CD4-positive, alpha-beta T cell treated with Interleukin-17A for 1 hour (primary cell): ENCODE results near the gene COQ8B.
"Not testable (repeated sequence)": the region's sequence is repeated elsewhere in the genome, so short reads cannot be mapped to it uniquely, and the experiment has no call there.

Experiments
- DNase-seq: peaks from one replicate; pipeline ENCODE4 v3.0.0-alpha.2; 2020

Gene COQ8B

DNA sequence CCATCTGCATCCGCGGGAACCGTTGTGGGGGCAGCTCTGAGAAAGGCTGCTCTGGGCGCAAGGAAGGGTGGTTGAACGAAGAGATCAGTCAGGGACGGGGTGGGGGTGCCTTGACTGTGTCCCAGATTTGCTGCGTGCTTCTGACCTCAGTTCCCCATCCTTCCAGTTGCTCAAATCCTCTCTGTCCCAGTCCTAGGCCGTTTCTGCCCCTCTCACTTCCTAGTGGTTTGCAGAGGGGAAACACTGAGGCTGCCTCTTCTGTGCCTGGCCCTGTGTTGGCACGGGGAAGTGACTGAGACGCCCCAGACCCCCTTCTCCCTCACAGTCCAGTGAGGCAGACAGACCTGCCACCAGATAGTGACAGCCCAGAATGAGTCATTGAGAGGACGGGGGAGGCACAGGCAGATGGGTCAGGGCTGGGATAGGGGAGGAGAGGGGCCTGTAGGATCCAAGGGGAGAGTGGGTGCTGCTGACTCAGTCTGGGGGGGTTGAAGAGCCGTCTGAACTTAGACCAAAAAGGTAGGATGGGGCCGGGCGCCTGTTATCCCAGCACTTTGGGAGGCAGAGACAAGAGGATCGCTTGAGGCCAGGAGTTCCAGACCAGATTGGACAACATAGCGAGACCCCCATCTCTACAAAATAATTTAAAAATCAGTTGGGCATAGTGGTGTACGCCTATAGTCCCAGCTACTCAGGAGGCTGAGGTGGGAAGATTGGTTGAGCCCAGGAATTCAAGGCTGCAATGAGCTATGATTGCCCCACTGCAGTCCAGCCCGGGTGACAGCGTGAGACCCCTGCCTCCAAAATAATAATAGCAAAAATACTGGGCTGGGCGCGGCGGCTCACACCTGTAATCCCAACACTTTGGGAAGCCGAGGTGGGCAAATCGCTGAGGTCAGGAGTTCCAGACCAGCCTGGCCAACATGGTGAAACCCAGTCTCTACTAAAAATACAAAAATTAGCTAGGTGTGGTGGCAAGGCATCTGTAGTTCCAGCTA is 52.7 kb downstream of the COQ8B start:
- DNase-seq: peak; percentile 22

DNA sequence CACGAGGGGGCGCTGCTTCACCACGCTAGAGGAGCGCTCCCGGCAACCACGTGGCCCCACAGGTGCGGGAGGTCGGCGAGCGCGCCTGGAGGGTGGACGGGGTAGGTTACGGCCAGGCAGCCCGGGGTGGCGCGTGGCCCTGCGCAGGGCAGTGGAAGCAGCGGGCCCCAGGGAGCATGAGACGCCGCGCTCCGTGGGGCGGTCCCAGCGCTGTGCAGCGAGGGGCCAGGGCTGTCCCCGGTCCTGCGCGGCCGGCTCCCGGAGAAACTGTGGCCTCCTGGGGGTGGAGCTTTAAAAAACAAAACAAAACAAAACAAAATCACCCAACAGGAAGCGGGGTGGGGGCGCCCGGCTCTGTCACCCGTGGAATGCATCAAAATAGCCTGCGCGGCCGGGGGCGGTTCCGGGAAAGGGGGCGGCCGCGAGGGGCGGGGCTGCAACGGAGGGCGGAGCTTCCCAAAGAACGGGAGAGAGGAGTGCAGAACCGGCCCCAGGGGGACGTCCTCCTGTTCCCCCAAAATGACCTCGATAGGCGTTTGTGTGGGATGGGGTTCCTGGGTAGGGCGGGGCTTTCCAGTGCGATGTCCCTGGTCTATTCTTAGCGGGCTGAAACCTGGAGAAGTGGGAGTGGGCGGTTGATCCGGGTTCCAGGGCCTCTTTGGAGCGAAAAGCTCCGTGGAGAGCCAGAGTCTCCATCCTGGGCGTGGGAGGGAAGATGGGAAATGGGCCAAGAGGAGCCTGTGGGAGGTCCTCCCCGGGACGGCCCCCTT is 53.6 kb downstream of the COQ8B start:
- DNase-seq: peak; percentile 91

DNA sequence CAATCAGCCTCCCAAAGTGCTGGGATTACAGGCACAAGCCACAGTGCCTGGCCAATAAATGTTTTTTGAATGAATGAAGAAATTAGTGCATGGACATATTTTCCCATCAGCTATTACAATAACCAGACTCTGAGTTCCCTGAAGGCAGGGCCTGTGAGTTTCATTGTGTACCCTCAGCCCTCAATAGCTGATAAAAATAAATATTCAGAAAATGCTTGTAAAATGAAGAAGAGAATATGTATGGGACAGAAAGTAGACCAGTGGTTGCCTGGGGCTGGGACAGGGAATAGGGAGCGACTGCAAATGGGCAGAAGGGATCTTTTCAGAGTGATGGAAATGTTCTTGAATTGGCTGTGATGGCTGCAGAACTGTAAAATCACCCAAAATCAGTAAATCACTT is 55.1 kb downstream of the COQ8B start:
- DNase-seq: no peak

DNA sequence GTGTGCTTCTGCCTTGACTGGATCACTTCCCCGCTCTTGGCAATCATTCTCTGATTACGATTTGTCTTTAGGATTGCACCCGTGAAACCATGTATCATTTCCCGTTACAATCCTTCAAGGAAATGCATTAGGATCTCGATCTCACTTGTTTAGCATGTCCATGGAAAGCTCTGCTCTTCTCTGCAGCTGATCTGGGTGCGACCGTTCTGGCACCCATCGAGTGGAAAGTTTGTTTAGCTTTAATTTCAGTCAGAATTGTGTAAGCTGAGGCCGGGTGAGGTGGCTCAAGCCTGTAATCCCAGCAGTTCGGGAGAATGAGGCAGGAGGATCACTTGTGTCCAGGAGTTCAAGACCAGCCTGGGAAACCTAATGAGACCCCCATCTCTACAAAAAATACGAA is 57.1 kb downstream of the COQ8B start:
- DNase-seq: no peak

DNA sequence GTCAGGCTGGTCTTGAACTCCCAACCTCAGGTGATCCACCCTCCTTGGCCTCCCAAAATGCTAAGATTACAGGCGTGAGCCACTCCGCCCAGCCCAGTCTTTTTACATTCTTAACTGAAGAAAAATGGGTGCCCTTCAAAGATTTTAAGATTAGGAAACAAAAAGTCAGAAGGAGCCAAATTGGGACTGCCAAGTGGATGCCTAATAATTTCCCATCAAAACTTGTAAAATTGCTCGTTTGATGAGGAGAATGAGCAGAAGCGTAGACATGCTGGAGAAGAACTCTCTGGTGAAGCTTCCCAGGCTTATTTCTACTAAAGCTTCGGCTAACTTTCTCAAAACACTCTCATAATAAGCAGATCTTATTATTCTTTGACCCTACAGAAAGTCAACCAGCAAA is 57.6 kb downstream of the COQ8B start:
- no peak for DNase-seq

DNA sequence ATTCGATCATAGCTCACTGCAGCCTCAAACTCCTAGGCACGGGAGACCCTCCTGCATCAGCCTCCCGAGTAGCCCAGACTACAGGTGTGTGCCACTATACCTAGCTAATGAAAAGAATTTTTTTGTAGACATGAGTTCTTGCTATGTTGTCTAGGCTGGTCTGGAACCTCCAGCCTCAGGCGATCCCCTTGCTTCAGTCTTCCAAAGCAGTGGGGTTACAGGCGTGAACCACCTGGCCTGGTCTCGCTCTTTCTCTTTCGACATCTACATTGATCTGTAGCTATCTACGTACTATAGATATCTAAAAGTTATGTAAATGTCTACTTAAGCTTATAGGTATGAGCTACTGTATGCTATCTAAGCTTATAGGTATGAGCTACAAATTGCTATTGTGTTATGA is 58.7 kb downstream of the COQ8B start:
- no peak for DNase-seq

DNA sequence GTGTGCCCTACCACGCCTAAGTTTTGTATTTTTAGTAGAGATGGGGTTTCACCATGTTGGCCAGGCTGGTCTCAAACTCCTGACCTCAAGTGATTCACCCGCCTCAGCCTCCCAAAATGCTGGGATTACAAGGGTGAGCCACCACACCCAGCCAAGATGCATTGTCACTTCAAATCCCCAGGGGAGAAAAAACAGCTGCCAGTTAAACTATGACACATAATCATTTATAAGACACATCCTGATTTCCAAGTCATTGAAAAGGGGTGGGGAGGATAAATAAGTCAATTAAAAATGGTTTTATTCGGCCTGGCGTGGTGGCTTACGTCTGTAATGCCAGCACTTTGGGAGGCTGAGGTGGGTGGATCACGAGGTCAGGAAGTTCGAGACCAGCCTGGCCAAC is 61.0 kb downstream of the COQ8B start:
- DNase-seq: not testable (repeated sequence)

DNA sequence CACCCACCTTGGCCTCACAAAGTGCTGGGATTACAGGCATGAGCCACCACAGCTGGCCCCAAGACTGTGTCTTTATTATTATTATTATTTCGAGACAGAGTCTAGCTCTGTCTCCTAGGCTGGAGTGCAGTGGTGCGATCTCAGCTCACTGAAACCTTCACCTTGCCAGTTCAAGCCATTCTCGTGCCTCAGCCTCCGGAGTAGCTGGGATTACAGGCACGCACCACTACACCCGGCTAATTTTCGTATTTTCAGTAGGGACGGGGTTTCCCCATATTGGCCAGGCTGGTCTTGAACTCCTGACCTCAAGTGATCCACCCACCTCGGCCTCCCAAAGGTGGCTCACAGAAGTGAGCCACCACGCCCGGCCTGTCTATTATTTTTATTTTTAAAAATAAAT is 64.4 kb downstream of the COQ8B start:
- DNase-seq: not testable (repeated sequence)

DNA sequence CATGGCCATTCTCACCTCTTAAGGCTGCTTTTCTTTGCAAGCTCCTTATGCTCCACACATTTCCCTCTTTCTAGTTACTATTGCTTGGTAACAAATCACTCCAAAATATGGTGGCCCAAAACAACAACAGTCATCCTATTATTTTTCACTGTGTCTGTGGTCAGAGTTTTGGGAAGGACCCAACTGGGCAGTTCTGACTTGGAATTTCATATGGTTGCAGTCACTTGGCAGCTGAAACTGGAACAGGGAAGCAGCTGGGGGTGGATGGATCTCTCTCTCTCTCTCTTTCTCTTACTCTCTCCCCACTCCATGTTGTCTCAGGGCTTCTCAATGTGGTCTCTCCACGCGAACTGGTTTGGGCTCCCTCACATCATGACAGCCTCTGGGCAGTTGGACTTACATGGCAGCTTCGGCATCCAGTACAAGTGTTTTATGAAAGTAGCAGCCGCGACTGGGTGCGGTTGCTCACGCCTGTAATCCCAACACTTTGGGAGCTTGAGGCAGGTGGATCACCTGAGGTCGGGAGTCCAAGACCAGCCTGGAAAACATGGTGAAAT is 65.9 kb downstream of the COQ8B start:
- no peak for DNase-seq

DNA sequence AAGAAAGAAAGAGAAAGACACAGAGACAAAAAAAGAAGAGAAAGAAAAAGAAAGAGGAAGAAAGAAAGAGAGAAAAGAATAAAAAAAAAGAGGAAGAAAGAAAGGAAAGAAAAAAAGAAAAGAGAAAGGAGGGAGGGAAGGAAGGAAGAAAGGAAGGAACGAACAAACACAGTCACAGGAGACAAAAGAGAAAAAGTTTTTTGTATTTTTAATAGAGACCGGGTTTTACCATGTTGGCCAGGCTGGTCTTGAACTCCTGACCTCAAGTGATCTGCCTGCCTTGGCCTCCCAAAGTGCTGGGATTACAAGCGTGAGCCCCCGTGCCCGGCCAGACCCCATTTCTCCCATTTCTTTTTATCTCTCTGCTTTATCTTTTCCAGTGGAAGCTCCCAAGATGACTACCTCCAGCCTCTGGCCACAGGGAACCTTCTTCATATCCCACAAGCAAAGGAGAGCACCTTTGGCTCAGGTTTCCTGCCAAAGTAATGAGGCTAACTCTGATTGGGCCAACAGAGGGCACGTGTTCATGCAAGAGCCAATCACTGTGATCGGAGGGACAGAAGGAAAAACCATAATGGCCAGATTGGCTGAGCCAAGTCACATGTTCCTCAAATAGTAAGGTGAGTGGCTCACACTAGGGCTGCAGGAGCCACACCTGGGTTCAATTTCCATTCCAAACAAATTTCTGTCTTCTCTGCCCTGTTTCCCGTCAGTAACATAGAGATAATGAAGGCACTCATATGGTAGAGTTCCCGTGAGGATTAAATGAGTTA is 66.6 kb downstream of the COQ8B start:
- DNase-seq: not testable (repeated sequence)

DNA sequence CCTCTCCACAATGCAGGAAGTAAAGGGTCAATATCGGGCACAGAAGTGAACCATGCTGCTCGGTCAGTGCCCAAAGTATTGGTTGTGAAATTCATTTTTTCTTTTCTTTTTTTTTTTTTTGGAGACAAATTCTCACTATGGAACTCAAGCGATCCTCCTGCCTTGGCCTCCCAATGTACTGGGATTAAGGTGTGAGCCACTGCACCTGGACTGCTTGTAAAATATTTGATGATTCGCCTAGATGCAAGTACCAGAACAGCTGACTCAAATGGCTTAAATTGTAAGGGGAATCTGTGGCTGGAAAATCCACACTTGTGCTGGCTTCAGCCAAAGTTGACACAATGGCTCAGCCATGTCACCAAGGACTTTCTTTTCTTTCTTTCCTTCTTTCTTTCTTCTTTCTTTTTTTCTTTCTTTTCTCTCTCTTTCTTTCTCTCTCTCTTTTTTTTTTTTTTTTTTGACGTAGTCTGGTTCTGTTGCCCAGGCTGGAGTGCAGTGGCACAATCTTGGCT is 69.9 kb downstream of the COQ8B start:
- DNase-seq: no peak

DNA sequence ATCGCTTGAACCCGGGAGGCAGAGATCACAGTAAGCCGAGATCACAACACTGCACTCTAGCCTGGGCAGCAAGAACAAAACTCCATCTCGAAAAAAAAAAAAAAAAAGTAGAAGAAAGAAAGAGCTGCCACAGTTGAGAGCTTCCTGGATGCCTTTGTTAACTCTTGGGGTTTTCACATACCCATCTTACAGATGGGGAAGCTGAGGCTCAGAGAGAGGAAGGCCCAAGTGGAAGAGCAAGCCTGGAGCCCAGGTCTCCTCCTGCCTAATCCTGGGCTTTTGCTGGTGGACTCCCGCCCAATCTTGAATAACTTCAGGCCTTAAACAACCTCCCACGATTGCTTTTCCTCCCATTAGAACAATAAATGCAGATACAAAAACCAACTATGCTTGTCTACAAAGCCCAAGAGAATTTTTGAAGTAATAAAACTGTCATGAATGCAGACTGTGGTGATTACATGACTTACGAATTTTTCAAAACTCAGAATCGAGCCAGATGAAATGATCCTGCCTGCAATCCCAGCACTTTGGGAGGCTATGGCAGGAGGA is 73.9 kb downstream of the COQ8B start:
- no peak for DNase-seq

DNA sequence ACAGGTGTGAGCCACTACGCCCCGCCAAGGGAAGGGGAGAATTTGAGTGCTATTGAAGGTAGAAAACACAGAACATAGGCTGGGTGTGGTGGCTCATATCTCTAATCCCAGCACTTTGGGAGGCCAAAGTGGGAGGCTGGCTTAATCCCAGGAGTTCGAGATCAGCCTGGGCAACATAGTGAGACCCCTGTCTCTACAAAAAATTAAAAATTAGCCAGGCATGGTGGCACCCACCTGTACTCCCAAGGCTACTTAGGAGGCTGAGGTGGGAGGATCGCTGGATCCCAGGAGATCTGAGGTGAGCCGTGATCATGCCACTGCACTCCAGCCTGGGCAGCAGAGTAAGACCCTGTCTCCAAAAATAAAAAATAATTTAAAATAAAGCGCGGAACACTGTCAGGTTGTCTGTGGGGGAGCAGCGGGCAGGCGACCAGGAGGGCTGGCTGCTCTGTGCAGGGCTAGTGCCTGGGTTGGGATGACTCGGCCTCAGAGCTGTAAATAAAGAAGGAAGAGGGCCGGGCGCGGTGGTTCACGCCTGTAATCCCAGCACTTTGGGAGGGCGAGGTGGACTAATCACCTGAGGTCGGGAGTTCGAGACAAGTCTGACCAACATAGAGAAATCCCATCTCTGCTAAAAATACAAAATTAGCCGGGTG is 74.5 kb downstream of the COQ8B start:
- DNase-seq: no peak
